GM12873 (cell line): Measurements from ENCODE around the gene TRABD2B.

Source experiments
- CTCF ChIP-seq: IDR thresholded peaks from 2 replicates; pipeline ENCODE4 v1.5.1; 2012; ENCODE audit warnings: low read depth, mild to moderate bottlenecking, moderate library complexity, low read length, control low read depth; ENCODE audit not compliant: insufficient read depth; ENCODE audit errors: missing control alignments

TRABD2B gene

GRCh38 chr1:47765236-47765635, 231.9 kb downstream of the TRABD2B start:
- TF ChIP-seq CTCF = no peak

DNA sequence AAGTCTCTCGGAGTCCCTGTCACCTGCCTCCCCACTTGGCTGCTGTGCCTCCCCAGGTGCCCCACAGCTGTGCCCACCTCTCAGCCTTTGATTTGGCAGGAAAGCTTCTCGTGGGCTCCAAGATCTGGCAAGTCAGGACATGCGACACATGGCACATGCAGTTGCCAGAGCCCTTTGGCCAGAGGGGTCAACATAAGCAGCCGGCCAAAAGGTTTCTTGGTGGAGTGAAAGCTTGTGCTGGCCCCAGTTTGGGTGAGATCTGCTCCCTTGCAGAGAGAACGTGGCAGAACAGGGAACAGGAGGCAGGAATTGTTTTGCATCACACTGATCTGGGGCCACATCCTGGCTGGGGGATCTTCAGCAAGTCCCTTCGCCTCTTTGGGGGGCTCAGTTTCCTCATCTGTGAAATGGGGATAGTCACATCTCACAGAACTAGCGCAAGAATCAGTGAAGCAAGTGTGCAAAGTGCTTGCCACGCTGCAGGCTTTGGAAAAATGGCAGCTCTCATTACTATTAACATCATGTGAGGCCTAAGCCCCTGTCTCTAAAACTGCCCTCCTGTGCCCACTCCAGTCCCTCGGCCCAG, 232.6 kb downstream of the TRABD2B start:
- no peak for TF ChIP-seq CTCF

DNA sequence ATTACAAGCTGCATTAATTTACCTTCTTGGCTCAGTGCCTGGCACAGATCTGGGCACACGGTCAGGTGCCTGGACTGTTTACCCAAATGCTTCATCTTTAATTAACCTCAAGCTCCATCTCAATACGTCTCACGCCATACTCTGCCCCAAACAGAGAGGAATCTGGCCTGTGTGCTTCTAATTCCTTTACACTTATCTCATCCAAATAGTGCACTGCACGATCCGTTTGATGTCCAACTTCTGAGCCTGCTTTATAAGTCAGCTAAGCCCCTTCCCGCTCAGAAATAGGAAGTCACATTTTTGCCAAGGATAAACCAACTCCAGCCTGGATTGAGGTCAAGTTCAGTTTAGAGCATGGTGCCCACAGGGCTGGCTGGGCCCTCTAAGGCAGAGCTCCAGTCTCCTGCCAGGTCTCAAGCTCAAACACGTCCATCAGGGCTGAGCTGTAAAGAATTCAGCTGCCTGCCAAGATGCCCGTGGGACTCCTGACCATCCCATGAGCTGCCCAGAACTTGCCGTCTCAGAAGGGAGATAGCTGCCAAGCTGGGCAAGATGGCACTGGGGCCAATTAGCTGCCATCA, 233.5 kb downstream of the TRABD2B start:
- no peak for TF ChIP-seq CTCF

- TF ChIP-seq CTCF = no peak
Measured at GRCh38 chr1:47761974-47762373, 235.2 kb downstream of the TRABD2B start.

- no peak for TF ChIP-seq CTCF
Measured at GRCh38 chr1:47761201-47761930, 235.8 kb downstream of the TRABD2B start.

DNA sequence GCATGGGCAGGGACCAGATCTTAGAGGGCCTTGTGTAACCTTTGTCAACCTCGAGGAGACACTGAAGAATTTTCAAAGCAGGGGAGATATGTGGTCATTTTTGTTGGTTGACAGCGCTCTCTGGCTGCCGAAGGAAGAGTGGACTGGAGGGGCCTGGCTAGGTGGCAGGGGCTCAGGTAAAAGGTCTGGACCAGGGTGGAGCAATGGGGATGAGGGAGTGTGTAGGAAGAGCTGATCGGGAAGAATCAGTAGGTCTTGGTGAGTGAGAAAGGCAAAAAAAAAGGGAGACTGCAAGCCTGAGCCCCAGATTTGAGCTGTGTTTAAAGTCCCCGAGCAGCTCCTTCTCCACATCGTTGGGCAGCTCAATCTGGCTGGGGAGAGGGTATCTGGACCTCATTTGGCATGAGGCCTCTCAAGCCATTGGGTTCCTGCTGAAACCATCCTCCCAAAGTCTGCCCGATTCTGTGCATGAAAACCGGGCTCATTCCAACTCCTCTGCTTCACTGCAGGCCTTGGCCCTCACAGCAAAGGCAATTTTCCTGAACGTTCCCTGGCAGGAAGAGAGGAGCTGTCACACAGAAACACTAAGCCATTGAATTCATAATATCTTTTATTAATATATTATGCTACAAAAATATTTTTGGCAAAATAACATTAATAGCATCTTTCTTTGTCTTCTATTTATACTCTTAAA, 237.1 kb downstream of the TRABD2B start:
- TF ChIP-seq CTCF = no peak
